Fibroblast of skin of abdomen (primary cell): ENCODE measurements around the gene FMO2.

Source experiments
- DNase-seq: peaks from one replicate; pipeline ENCODE4 v3.0.0-alpha.2; 2013

The FMO2 gene

DNA sequence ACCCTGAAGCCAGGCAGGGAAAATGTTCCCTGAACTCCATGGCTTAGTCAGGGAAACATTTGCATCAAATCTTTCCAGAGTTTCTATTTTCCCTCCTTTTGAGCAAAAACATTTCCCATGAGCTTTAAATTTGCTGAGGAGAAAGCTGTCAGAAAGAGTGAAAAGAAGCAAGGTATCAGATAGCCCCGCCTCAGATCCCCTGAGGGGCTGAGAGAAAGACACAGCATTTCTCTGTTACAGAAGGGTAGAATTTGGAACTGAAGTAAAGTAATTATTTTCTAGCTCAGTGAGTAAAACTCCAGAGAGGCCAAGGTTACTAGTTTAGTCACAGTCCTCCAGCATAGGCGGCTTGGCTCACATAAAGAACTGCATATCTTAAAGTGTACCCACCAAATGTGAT is 73.8 kb downstream of the FMO2 start:
- DNase-seq = no peak
